Measurements from ENCODE around the gene RPL41.
"Not testable (repeated sequence)": the region's sequence is repeated elsewhere in the genome, so short reads cannot be mapped to it uniquely, and the experiment has no call there.

RPL41 gene

DNA sequence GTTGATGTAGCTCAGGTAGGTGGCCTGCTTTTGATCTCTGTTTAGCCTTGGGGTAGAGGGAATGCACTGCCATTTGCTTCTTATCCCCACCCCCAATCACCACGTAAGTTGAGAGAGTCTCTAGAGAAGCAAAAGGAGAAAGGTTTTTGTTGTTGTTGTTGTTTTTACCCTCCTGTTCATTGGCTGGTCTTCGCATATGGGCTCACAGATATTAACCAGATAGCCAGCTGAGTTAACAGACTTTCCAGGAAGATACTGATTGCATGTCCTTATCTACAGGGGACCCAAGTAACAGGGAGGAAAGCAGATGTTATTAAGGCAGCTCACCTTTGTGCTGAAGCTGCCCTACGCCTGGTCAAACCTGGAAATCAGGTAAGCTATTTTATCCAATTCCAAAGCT lies 9.2 kb upstream of the RPL41 start:
- H3K36me3 ChIP-seq (replicated peaks), result peaks cover 70% of the 10 kb centered on the region
- H3K4me3 ChIP-seq, result no peak overlapping the region
- H3K4me1 ChIP-seq, result peaks cover 16% of the 10 kb centered on the region; the same call in 1 of the 2 replicates
- DNase-seq (ENCODE audit: low spot score in 2 of 2), result no peak
- in situ Hi-C loops (cut with MboI; ENCODE audit: low sequenced_read_pairs), result loop anchor here (10.0 to 25.0 kb wide), 2 partner anchors 62 to 1820 kb away; partner anchors contain the start of genes CBX5, HNRNPA1 and RPS26
- H3K9me3 ChIP-seq, result no peaks in the 10 kb centered on the region
- no peaks in the 10 kb centered on the region for H3K27me3 ChIP-seq (ENCODE audit: low read depth)

DNA sequence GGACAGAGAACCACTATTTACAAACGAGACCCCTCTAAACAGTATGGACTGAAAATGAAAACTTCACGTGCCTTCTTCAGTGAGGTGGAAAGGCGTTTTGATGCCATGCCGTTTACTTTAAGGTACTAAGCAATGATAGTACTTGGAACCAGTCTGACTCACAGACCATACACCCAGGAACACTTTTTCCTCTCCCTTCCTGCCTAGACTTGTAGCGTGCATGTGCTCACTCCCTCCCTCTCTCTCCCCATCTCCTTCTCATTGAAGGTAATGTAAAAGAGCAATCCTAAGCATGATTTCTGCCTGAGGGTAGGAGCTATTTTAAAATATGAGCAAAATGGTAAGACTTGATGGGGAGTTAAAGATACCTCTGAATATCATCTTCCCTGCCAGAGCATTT lies 5.9 kb upstream of the RPL41 start:
- no peaks in the 10 kb centered on the region for H3K27me3 ChIP-seq (ENCODE audit: low read depth)
- in situ Hi-C loops (cut with MboI; ENCODE audit: low sequenced_read_pairs), result loop anchor here (10.0 to 25.0 kb wide), 2 partner anchors 376 to 1823 kb away; partner anchors contain the start of genes CBX5 and HNRNPA1
- H3K4me1 ChIP-seq, result peaks cover 13% of the 10 kb centered on the region
- no peaks in the 10 kb centered on the region for H3K9me3 ChIP-seq
- no peak for DNase-seq (ENCODE audit: low spot score in 2 of 2)
- no peak overlapping the region for H3K4me3 ChIP-seq
- peaks cover 81% of the 10 kb centered on the region for H3K36me3 ChIP-seq (replicated peaks)

DNA sequence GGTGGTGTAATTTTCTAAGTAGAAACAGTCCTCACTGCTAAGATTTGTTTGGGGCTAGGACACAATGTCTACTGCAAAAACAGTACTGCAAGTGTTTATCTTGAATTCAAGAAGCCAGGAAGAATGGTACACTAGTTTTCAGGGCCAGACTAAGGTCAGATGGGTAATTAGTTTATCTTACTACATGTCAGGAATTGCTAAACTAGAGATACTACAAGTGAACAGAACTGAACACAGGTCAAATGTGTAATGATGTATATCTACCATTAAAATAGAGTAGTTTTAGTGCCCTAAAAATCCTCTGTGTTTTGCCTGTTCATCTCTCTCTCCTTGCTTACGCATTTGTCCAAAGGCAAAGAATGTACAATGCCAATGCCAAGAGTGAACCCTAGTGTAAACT lies 2.3 kb upstream of the RPL41 start:
- no peak overlapping the region for H3K4me3 ChIP-seq
- no peak for DNase-seq (ENCODE audit: low spot score in 2 of 2)
- H3K4me1 ChIP-seq, result peaks cover 5% of the 10 kb centered on the region; the same call in 1 of the 2 replicates
- no peaks in the 10 kb centered on the region for H3K9me3 ChIP-seq
- no peaks in the 10 kb centered on the region for H3K27me3 ChIP-seq (ENCODE audit: low read depth)
- in situ Hi-C loops (cut with MboI; ENCODE audit: low sequenced_read_pairs), result loop anchor here (10.0 to 25.0 kb wide), 2 partner anchors 379 to 1827 kb away; partner anchors contain the start of genes CBX5 and HNRNPA1
- peaks cover 60% of the 10 kb centered on the region for H3K36me3 ChIP-seq (replicated peaks)

- peaks cover 12% of the 10 kb centered on the region for H3K4me1 ChIP-seq
- H3K9me3 ChIP-seq, result no peaks in the 10 kb centered on the region
- DNase-seq (ENCODE audit: low spot score in 2 of 2), result no peak
- peak overlapping the region; percentile 83 for H3K4me3 ChIP-seq
- peaks cover 52% of the 10 kb centered on the region for H3K36me3 ChIP-seq (replicated peaks)
- in situ Hi-C loops (cut with MboI; ENCODE audit: low sequenced_read_pairs), result loop anchor here (5.0 to 25.0 kb wide), 3 partner anchors 72 to 1828 kb away; partner anchors contain the start of genes CBX5, HNRNPA1 and SMARCC2
- H3K27me3 ChIP-seq (ENCODE audit: low read depth), result no peaks in the 10 kb centered on the region
These were observed 1.1 kb upstream of the RPL41 start for GRCh38 chr12:56115329-56115728.

DNA sequence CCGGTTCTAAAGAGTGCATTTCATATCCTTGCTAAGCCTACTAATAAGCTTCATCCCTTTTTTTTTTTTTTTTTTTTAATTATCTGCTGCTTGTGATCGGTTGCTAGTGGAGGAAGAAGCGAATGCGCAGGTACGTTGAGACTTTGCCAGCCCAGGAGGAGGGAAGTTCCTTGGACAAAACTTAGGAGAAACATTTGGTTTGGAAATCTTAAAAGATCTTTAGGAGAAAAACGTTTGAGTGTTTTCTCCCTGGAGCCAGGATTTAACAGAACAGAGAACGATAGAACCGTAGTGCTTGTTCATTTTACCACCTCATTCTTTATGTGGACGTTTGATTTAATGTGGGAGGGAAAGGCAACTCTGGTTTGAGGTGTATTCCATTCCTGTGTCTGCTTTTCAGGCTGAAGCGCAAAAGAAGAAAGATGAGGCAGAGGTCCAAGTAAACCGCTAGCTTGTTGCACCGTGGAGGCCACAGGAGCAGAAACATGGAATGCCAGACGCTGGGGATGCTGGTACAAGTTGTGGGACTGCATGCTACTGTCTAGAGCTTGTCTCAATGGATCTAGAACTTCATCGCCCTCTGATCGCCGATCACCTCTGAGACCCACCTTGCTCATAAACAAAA lies 761 bp downstream of the RPL41 start:
- H3K4me3 ChIP-seq, result peak overlapping the region; percentile 83
- in situ Hi-C loops (cut with MboI; ENCODE audit: low sequenced_read_pairs), result loop anchor here (5.0 to 25.0 kb wide), 3 partner anchors 70 to 1830 kb away; partner anchors contain the start of genes CBX5, HNRNPA1 and SMARCC2
- H3K4me1 ChIP-seq, result peaks cover 12% of the 10 kb centered on the region
- not testable (repeated sequence) for DNase-seq (ENCODE audit: low spot score in 2 of 2); H3K9me3 ChIP-seq; H3K27me3 ChIP-seq (ENCODE audit: low read depth)
- H3K36me3 ChIP-seq (replicated peaks), result peaks cover 41% of the 10 kb centered on the region

- Histone ChIP-seq H3K4me1 (peaks cover 12% of the 10 kb centered on the region), H3K9me3 (no peaks in the 10 kb centered on the region), H3K27me3 (ENCODE audit: low read depth) (no peaks in the 10 kb centered on the region), H3K36me3 (replicated peaks) (peaks cover 33% of the 10 kb centered on the region), H3K4me3 (peak within 1 kb of the TSS; percentile 83)
- in situ Hi-C loops (cut with MboI; ENCODE audit: low sequenced_read_pairs), result loop anchor here (5.0 to 25.0 kb wide), 3 partner anchors 69 to 1831 kb away; partner anchors contain the start of genes CBX5, HNRNPA1 and SMARCC2
- DNase-seq (ENCODE audit: low spot score in 2 of 2), result peak; percentile 97 to 99
These were observed 1.6 kb downstream of the RPL41 start, which contains the start of gene ZC3H10 for GRCh38 chr12:56117778-56118687. Gene ZC3H10 (plus strand): TSS chr12:56118266. CDS start chr12:56120563, 2,297 bp downstream.

GRCh38 chr12:56118688-56119357 lies 2.4 kb downstream of the RPL41 start:
- Histone ChIP-seq H3K4me1 (peaks cover 12% of the 10 kb centered on the region), H3K36me3 (replicated peaks) (peaks cover 30% of the 10 kb centered on the region), H3K27me3 (ENCODE audit: low read depth) (no peaks in the 10 kb centered on the region), H3K9me3 (no peaks in the 10 kb centered on the region), H3K4me3 (peak overlapping the region; percentile 83)
- DNase-seq (ENCODE audit: low spot score in 2 of 2), result no peak
- in situ Hi-C loops (cut with MboI; ENCODE audit: low sequenced_read_pairs), result loop anchor here (5.0 to 25.0 kb wide), 3 partner anchors 68 to 1832 kb away; partner anchors contain the start of genes CBX5, HNRNPA1 and SMARCC2

- no peaks in the 10 kb centered on the region for H3K27me3 ChIP-seq (ENCODE audit: low read depth)
- DNase-seq (ENCODE audit: low spot score in 2 of 2), result peak; percentile 93 to 97
These were observed 2.9 kb downstream of the RPL41 start for GRCh38 chr12:56119361-56119796.

DNA sequence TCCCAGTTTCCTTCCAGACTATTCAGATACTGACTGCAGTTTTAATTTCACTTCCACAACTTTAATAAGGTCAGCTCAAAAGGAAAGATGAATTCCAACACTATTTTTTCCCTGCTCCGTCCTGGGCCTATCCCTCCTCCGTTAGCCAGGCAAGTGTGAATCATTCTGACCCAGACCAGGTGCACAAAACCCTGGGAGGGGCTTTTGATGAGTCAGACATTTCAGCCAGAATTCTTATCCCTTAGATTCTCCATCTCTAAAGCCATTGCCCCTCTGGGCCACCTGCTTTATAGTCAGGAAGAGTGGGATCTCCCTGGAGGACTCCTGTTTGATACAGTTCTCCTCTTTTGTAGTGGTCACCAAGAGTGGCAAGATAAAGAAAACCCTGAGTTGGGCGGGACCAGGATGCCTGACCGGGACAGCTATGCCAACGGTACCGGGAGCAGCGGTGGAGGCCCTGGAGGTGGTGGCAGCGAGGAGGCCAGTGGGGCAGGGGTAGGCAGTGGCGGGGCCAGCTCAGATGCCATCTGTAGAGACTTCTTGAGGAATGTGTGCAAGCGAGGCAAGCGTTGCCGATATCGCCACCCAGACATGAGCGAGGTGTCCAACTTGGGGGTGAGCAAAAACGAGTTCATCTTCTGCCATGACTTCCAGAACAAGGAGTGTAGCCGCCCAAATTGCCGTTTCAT lies 3.9 kb downstream of the RPL41 start:
- in situ Hi-C loops (cut with MboI; ENCODE audit: low sequenced_read_pairs), result loop anchor here (25.0 kb wide), 1 partner anchor 1833 kb away; the partner anchor contains the start of genes CBX5 and HNRNPA1
- peaks cover 25% of the 10 kb centered on the region for H3K36me3 ChIP-seq (replicated peaks)
- DNase-seq (ENCODE audit: low spot score in 2 of 2), result no peak
- no peaks in the 10 kb centered on the region for H3K27me3 ChIP-seq (ENCODE audit: low read depth)
- H3K9me3 ChIP-seq, result no peaks in the 10 kb centered on the region
- H3K4me3 ChIP-seq, result no peak overlapping the region
- peaks cover 12% of the 10 kb centered on the region for H3K4me1 ChIP-seq

More at GRCh38 chr12:56119361-56119796, 2.9 kb downstream of the RPL41 start:
- peak overlapping the region; percentile 83 for H3K4me3 ChIP-seq
- in situ Hi-C loops (cut with MboI; ENCODE audit: low sequenced_read_pairs), result loop anchor here (5.0 to 25.0 kb wide), 3 partner anchors 68 to 1832 kb away; partner anchors contain the start of genes CBX5, HNRNPA1 and SMARCC2
- peaks cover 25% of the 10 kb centered on the region for H3K36me3 ChIP-seq (replicated peaks)
- no peaks in the 10 kb centered on the region for H3K9me3 ChIP-seq
- H3K4me1 ChIP-seq, result peaks cover 12% of the 10 kb centered on the region

DNA sequence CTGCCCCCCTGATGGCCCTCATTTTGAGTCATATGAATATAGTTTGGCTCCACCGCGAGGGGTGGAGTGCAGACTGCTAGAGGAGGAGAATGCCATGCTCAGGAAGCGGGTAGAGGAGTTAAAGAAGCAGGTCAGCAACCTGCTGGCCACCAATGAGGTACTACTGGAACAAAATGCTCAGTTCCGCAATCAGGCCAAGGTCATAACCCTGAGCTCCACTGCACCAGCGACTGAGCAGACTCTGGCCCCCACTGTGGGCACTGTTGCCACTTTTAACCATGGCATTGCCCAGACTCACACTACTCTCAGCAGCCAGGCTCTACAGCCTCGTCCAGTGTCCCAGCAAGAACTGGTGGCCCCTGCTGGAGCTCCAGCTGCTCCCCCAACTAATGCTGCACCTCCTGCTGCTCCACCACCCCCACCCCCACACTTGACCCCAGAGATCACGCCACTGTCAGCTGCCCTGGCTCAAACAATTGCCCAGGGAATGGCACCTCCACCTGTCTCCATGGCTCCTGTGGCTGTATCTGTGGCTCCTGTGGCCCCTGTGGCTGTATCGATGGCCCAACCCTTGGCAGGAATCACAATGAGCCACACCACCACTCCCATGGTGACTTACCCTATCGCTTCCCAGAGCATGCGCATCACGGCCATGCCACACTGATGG lies 4.9 kb downstream of the RPL41 start:
- peaks cover 10% of the 10 kb centered on the region for H3K4me1 ChIP-seq
- no peak overlapping the region for H3K4me3 ChIP-seq
- peaks cover 25% of the 10 kb centered on the region for H3K36me3 ChIP-seq (replicated peaks)
- no peak for DNase-seq (ENCODE audit: low spot score in 2 of 2)
- in situ Hi-C loops (cut with MboI; ENCODE audit: low sequenced_read_pairs), result loop anchor here (25.0 kb wide), 1 partner anchor 1834 kb away; the partner anchor contains the start of genes CBX5 and HNRNPA1
- no peaks in the 10 kb centered on the region for H3K27me3 ChIP-seq (ENCODE audit: low read depth)
- no peaks in the 10 kb centered on the region for H3K9me3 ChIP-seq

DNA sequence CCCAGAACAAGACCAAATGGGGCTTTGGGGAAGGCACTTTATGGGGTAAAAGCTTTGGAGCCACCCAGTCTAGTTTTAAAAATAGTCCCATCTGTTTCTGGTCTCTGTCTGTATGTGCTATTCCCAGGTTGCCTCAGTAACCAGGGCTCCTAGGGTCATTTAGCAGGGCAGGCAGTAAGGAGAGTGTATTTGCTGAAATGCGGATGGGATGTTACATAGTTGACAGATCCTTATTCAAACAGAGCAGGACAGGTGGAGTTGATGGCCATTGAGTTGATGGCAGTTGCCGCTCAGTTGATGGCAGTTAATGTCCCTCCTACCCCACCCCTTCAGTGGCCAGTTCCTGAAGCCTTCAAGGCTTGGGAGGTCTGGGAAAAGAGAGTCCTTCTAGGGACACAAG lies 6.2 kb downstream of the RPL41 start:
- Histone ChIP-seq H3K27me3 (ENCODE audit: low read depth) (no peaks in the 10 kb centered on the region), H3K9me3 (no peaks in the 10 kb centered on the region), H3K4me3 (no peak overlapping the region), H3K4me1 (peaks cover 20% of the 10 kb centered on the region), H3K36me3 (replicated peaks) (peaks cover 14% of the 10 kb centered on the region)
- in situ Hi-C loops (cut with MboI; ENCODE audit: low sequenced_read_pairs), result loop anchor here (25.0 kb wide), 1 partner anchor 1835 kb away; the partner anchor contains the start of genes CBX5 and HNRNPA1
- DNase-seq (ENCODE audit: low spot score in 2 of 2), result no peak

- peaks cover 18% of the 10 kb centered on the region for H3K4me1 ChIP-seq
- in situ Hi-C loops (cut with MboI; ENCODE audit: low sequenced_read_pairs), result loop anchor here (25.0 kb wide), 1 partner anchor 1837 kb away; the partner anchor contains the start of genes CBX5 and HNRNPA1
- no peak for DNase-seq (ENCODE audit: low spot score in 2 of 2)
These were observed 7.7 kb downstream of the RPL41 start for GRCh38 chr12:56124133-56124532.

More at GRCh38 chr12:56124133-56124532, 7.7 kb downstream of the RPL41 start:
- Histone ChIP-seq H3K36me3 (replicated peaks) (peaks cover 12% of the 10 kb centered on the region), H3K9me3 (no peaks in the 10 kb centered on the region), H3K4me3 (no peak overlapping the region), H3K27me3 (ENCODE audit: low read depth) (no peaks in the 10 kb centered on the region)
